ENCODE results near the gene ELFN2. TPM values are rescaled to one million over a fixed set of nuclear protein-coding genes. Genes with fewer than 3 reads are reported as not detected.

The ELFN2 gene
- total RNA-seq, 6 experiments from 2014 or later, result 1.2 to 5.8 (median 1.4) TPM

- no peaks in the 10 kb centered on the region for H3K9me3 Mint-ChIP-seq
- no peak overlapping the region for H3K4me3 Mint-ChIP-seq
- H3K27ac Mint-ChIP-seq, result no peak overlapping the region
- no peaks in the 10 kb centered on the region for H3K36me3 Mint-ChIP-seq (ENCODE audit: low read depth)
- TF ChIP-seq CTCF (IDR thresholded peaks at IDR 0.05), result no peak
- H3K27me3 Mint-ChIP-seq (ENCODE audit: insufficient read depth), result peaks cover 43% of the 10 kb centered on the region
- no peak for DNase-seq
- no peaks in the 10 kb centered on the region for H3K4me1 Mint-ChIP-seq (ENCODE audit: low read depth)
These were observed 70.4 kb downstream of the ELFN2 start for GRCh38 chr22:37356922-37357321.

DNA sequence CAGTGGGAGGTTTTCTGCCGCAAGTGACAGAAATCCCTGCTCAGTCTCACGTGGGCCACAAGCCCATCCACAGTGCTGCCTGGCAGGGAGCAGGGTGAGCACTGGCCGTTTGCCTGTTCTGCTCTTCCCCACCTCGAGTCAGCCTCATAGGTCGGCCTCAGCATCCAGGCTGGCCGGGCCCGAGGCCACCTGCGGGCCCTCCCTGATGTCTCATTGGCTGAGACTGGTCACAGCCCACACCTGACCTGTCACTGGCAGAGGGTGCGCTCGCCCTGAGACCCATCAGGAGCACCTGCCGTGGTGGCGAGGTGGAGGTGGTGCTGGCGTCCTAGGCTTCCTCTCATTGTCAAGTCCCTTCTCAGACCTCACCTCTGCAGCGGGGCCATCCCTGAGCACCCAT lies 72.1 kb downstream of the ELFN2 start:
- Mint-ChIP-seq H3K36me3 (ENCODE audit: low read depth) (no peaks in the 10 kb centered on the region), H3K9me3 (no peaks in the 10 kb centered on the region), H3K27ac (no peak overlapping the region), H3K4me1 (ENCODE audit: low read depth) (no peaks in the 10 kb centered on the region), H3K27me3 (ENCODE audit: insufficient read depth) (peaks cover 40% of the 10 kb centered on the region), H3K4me3 (no peak overlapping the region)
- DNase-seq, result no peak
- no peak for TF ChIP-seq CTCF (IDR thresholded peaks at IDR 0.05)

DNA sequence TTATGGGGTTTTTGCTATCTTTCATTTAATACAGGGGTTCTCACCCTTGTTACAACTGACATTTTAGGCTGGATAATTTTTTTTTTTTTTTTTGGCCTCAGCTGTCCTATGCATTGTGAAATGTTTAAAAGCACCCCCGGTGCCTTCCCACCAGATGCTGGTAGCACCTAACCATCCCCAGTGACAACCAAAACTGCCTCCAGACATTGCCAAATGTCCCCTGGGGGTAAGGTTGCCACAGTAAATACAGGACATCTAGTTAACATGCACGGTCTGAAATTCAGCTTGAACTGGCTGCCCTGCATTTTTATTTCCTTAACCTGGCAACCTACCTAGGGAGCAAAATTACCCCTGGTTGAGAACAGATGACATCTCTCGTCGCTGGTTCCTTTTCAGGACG lies 72.6 kb downstream of the ELFN2 start:
- peaks cover 40% of the 10 kb centered on the region for H3K27me3 Mint-ChIP-seq (ENCODE audit: insufficient read depth)

DNA sequence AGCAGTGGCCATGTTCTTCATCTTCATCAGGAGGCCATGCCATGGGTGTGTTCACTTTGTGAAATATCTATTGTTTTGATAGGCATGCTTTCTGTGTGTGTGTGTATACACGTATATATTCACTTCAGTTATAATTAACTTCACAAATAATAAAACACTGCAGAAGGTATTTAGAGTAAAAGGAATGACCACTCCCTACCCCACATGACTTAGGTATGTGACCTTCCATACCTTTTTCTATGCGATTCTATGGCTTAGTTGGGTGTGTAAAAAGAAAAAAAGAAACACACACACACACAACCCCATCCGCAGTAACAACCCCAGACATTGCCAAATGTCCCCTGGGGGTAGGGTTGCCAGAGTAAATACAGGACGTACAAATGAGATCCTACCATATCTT lies 73.0 kb downstream of the ELFN2 start:
- Mint-ChIP-seq H3K27me3 (ENCODE audit: insufficient read depth) (peaks cover 40% of the 10 kb centered on the region), H3K4me1 (ENCODE audit: low read depth) (no peaks in the 10 kb centered on the region)
- no peak for TF ChIP-seq CTCF (IDR thresholded peaks at IDR 0.05)

More for the DNA sequence above, 72.6 kb downstream of the ELFN2 start:
- no peaks in the 10 kb centered on the region for H3K36me3 Mint-ChIP-seq (ENCODE audit: low read depth)
- no peak for DNase-seq
- no peaks in the 10 kb centered on the region for H3K9me3 Mint-ChIP-seq
- H3K27ac Mint-ChIP-seq, result no peak overlapping the region
- no peak overlapping the region for H3K4me3 Mint-ChIP-seq
- H3K4me1 Mint-ChIP-seq (ENCODE audit: low read depth), result no peaks in the 10 kb centered on the region
- TF ChIP-seq CTCF (IDR thresholded peaks at IDR 0.05), result no peak

GRCh38 chr22:37353839-37354238 lies 73.4 kb downstream of the ELFN2 start:
- H3K27ac Mint-ChIP-seq, result no peak overlapping the region
- TF ChIP-seq CTCF (IDR thresholded peaks at IDR 0.05), result no peak
- H3K4me1 Mint-ChIP-seq (ENCODE audit: low read depth), result no peaks in the 10 kb centered on the region
- no peaks in the 10 kb centered on the region for H3K36me3 Mint-ChIP-seq (ENCODE audit: low read depth)
- no peak overlapping the region for H3K4me3 Mint-ChIP-seq
- DNase-seq, result no peak
- no peaks in the 10 kb centered on the region for H3K9me3 Mint-ChIP-seq
- peaks cover 40% of the 10 kb centered on the region for H3K27me3 Mint-ChIP-seq (ENCODE audit: insufficient read depth)

More for the DNA sequence above, 73.0 kb downstream of the ELFN2 start:
- no peak overlapping the region for H3K27ac Mint-ChIP-seq
- no peak for DNase-seq
- H3K4me3 Mint-ChIP-seq, result no peak overlapping the region
- H3K36me3 Mint-ChIP-seq (ENCODE audit: low read depth), result no peaks in the 10 kb centered on the region
- H3K9me3 Mint-ChIP-seq, result no peaks in the 10 kb centered on the region

GRCh38 chr22:37352481-37352880 lies 74.8 kb downstream of the ELFN2 start:
- H3K4me1 Mint-ChIP-seq (ENCODE audit: low read depth), result no peaks in the 10 kb centered on the region
- H3K27ac Mint-ChIP-seq, result no peak overlapping the region
- no peaks in the 10 kb centered on the region for H3K36me3 Mint-ChIP-seq (ENCODE audit: low read depth)
- no peak for DNase-seq
- no peak overlapping the region for H3K4me3 Mint-ChIP-seq
- no peak for TF ChIP-seq CTCF (IDR thresholded peaks at IDR 0.05)
- no peaks in the 10 kb centered on the region for H3K9me3 Mint-ChIP-seq
- peaks cover 42% of the 10 kb centered on the region for H3K27me3 Mint-ChIP-seq (ENCODE audit: insufficient read depth)
